ENCODE measurements around the gene PSMA2. TPM values are rescaled to one million over a fixed set of nuclear protein-coding genes. Genes with fewer than 3 reads are reported as not detected.

Gene PSMA2
- polyA plus RNA-seq, 1 of the 3 experiments (the other 2 are of a cell fraction), result 101 TPM

- DNase-seq, result no peak
- H3K4me2 ChIP-seq, result no peak overlapping the region
- CTCF ChIA-PET, result no interaction called here
- no peak overlapping the region for H3K9ac ChIP-seq
- H2AFZ ChIP-seq (ENCODE audit: low read depth), result no peak overlapping the region
- H3K4me3 ChIP-seq (ENCODE audit: low read depth in 2 of 2, low read length in 1 of 2), result no peak overlapping the region
- H3F3A ChIP-seq (replicated peaks; ENCODE audit: insufficient read depth), result no peaks in the 10 kb centered on the region
- no peaks in the 10 kb centered on the region for H3K4me1 ChIP-seq (ENCODE audit: control insufficient read depth in 1 of 2, insufficient read depth in 2 of 2, low read depth in 1 of 2, low read length in 1 of 2)
- WGBS (ENCODE audit: low lambda C conversion rate), result 13% methylated on average over 1 of the region's 1 CpG
- TF ChIP-seq NRF1 (IDR thresholded peaks at IDR 0.05; ENCODE audit: low read depth, low read length) (no peak), POLR2AphosphoS5 (IDR thresholded peaks at IDR 0.05; ENCODE audit: low read depth, low read length) (no peak), CTCF (IDR thresholded peaks at IDR 0.05) (no peak), JUND (IDR thresholded peaks at IDR 0.05) (no peak), MEF2A (IDR thresholded peaks at IDR 0.05; ENCODE audit: borderline replicate concordance, low read depth) (no peak), EP300 (IDR thresholded peaks at IDR 0.05; ENCODE audit: borderline replicate concordance in 1 of 2, low read depth in 1 of 2, low read length in 1 of 2) (no peak), FOXM1 (IDR thresholded peaks at IDR 0.05; ENCODE audit: low read depth) (no peak), ZBTB33 (IDR thresholded peaks at IDR 0.05; ENCODE audit: borderline replicate concordance, low read depth) (no peak), RFX5 (IDR thresholded peaks at IDR 0.05; ENCODE audit: low read length) (no peak), IRF3 (IDR thresholded peaks at IDR 0.05; ENCODE audit: low read depth, low read length) (no peak)
- no peaks in the 10 kb centered on the region for H4K20me1 ChIP-seq (ENCODE audit: insufficient read depth)
- POLR2A ChIA-PET, result no interaction called here
- H3K9me3 ChIP-seq, result no peaks in the 10 kb centered on the region
- H3K36me3 ChIP-seq (replicated peaks in 1 of 2; ENCODE audit: control insufficient read depth in 1 of 2, insufficient read depth in 2 of 2, low read length in 1 of 2), result no peaks in the 10 kb centered on the region
- no peaks in the 10 kb centered on the region for H3K27me3 ChIP-seq (ENCODE audit: insufficient read depth)
- no peak overlapping the region for H3K27ac ChIP-seq (ENCODE audit: low read depth in 2 of 2, low read length in 1 of 2)
- no peaks in the 10 kb centered on the region for H3K9me2 ChIP-seq
- no peaks in the 10 kb centered on the region for H3K79me2 ChIP-seq (ENCODE audit: insufficient read depth)
These were observed 49.6 kb upstream of the PSMA2 start for GRCh38 chr7:42981601-42982000.

- Histone ChIP-seq H3K79me2 (ENCODE audit: insufficient read depth) (no peaks in the 10 kb centered on the region), H3F3A (replicated peaks; ENCODE audit: insufficient read depth) (no peaks in the 10 kb centered on the region), H3K36me3 (replicated peaks in 1 of 2; ENCODE audit: control insufficient read depth in 1 of 2, insufficient read depth in 2 of 2, low read length in 1 of 2) (no peaks in the 10 kb centered on the region), H4K20me1 (ENCODE audit: insufficient read depth) (no peaks in the 10 kb centered on the region), H3K4me3 (ENCODE audit: low read depth in 2 of 2, low read length in 1 of 2) (no peak overlapping the region), H3K27me3 (ENCODE audit: insufficient read depth) (no peaks in the 10 kb centered on the region), H3K27ac (ENCODE audit: low read depth in 2 of 2, low read length in 1 of 2) (no peak overlapping the region), H3K9ac (no peak overlapping the region), H3K4me1 (ENCODE audit: control insufficient read depth in 1 of 2, insufficient read depth in 2 of 2, low read depth in 1 of 2, low read length in 1 of 2) (no peaks in the 10 kb centered on the region), H3K4me2 (no peak overlapping the region), H3K9me2 (no peaks in the 10 kb centered on the region), H3K9me3 (no peaks in the 10 kb centered on the region), H2AFZ (ENCODE audit: low read depth) (no peak overlapping the region)
- ChIA-PET POLR2A (no interaction called here), CTCF (no interaction called here)
- DNase-seq, result no peak
- 34% methylated on average over 3 of the region's 3 CpGs for WGBS (ENCODE audit: low lambda C conversion rate)
- no peak for TF ChIP-seq YY1 (IDR thresholded peaks at IDR 0.05; ENCODE audit: low read depth)
- no peak for TF ChIP-seq USF2 (IDR thresholded peaks at IDR 0.05; ENCODE audit: borderline replicate concordance, low read depth, low read length)
- no peak for TF ChIP-seq ELF1 (IDR thresholded peaks at IDR 0.05)
- no peak for TF ChIP-seq JUND (IDR thresholded peaks at IDR 0.05)
- no peak for TF ChIP-seq SIN3A (IDR thresholded peaks at IDR 0.05; ENCODE audit: borderline replicate concordance, low read depth, low read length)
- TF ChIP-seq REST (IDR thresholded peaks at IDR 0.05; ENCODE audit: low read depth, low read length), result no peak
- no peak for TF ChIP-seq CTCF (IDR thresholded peaks at IDR 0.05)
- no peak for TF ChIP-seq MXI1 (IDR thresholded peaks at IDR 0.05; ENCODE audit: low read depth, low read length)
These were observed 48.5 kb upstream of the PSMA2 start for GRCh38 chr7:42980514-42980913.

All from SK-N-SH (cell line).